ENCODE data around the gene OPRL1. TPM values are rescaled to one million over a fixed set of nuclear protein-coding genes. Genes with fewer than 3 reads are reported as not detected.

Gene OPRL1
- polyA plus RNA-seq, 1 of the 3 experiments (the other 2 are of a cell fraction) = 1.8 TPM

DNA sequence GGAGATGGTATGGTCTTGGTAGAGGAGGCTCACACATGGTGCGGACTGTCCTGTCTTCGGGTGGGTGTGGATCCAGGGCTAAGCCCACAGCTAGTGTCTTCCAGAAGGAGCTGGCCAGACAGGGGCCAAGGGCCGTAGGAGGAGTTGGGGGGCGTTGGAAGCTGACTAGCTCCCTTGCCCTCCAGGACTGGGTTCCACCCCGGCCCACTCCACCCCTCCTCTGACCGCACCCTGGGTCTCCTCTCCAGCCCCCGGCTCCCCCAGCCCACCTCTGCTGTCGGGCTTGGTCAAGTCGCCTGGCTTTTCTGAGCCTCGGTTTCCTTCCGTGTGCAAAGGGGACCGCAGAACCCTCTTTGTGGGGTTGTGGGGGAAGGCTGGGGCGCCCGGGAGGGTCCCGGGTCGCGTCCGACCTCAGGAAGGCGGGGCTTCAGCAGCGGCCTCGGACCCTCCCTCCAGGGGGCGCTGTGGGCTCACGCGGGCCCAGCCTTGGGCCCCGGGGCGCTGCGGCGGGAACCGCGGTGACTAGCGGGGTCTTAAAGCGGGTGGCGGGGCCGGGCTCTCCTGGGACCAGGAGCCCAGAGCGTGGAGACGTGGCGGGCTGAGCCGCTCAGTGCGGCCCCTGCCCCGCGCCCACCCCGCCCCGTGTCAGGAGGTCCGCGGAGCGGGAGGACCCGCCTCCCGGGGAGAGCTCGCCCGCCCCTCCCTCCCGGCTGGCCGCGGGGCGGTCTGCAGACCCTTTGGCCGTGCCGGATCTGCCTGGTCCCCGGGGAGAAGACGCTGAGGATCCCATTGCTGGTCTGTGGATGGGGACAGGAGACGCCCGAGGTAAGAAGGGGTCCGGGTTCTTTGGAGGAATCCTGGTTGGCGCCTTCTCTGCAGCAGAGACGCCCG is 22.1 kb downstream of the OPRL1 start:
- no peaks in the 10 kb centered on the region for H3K79me2 ChIP-seq (ENCODE audit: insufficient read depth)
- no peaks in the 10 kb centered on the region for H3K36me3 ChIP-seq (replicated peaks in 1 of 2; ENCODE audit: control insufficient read depth in 1 of 2, insufficient read depth in 2 of 2, low read length in 1 of 2)
- POLR2A ChIA-PET = no interaction called here
- no peaks in the 10 kb centered on the region for H3K9me3 ChIP-seq
- WGBS (ENCODE audit: low lambda C conversion rate) = 43% methylated on average over 5 of the region's 64 CpGs
- H3K27ac ChIP-seq (ENCODE audit: low read depth in 2 of 2, low read length in 1 of 2) = no peak overlapping the region
- H3F3A ChIP-seq (replicated peaks; ENCODE audit: insufficient read depth) = no peaks in the 10 kb centered on the region
- CTCF ChIA-PET = interaction anchor here (0.5 to 2.6 kb wide), 26 partner anchors 8 to 166 kb away, joined by 3 to 32 read pairs (median 4); partner anchors contain the start of genes LKAAEAR1, OPRL1, PCMTD2 and PRPF6
- H3K9ac ChIP-seq = no peak overlapping the region
- TF ChIP-seq SMC3 (IDR thresholded peaks at IDR 0.05; ENCODE audit: low read depth, low read length) = peak; percentile 28; the same call in 1 of the 2 replicates
- TF ChIP-seq GABPA (IDR thresholded peaks at IDR 0.05; ENCODE audit: low read depth) = no peak
- TF ChIP-seq, protein P1, sequence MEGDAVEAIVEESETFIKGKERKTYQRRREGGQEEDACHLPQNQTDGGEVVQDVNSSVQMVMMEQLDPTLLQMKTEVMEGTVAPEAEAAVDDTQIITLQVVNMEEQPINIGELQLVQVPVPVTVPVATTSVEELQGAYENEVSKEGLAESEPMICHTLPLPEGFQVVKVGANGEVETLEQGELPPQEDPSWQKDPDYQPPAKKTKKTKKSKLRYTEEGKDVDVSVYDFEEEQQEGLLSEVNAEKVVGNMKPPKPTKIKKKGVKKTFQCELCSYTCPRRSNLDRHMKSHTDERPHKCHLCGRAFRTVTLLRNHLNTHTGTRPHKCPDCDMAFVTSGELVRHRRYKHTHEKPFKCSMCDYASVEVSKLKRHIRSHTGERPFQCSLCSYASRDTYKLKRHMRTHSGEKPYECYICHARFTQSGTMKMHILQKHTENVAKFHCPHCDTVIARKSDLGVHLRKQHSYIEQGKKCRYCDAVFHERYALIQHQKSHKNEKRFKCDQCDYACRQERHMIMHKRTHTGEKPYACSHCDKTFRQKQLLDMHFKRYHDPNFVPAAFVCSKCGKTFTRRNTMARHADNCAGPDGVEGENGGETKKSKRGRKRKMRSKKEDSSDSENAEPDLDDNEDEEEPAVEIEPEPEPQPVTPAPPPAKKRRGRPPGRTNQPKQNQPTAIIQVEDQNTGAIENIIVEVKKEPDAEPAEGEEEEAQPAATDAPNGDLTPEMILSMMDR (IDR thresholded peaks at IDR 0.05) = peak; percentile 61
- TF ChIP-seq EZH2phosphoT487 (IDR thresholded peaks at IDR 0.05; ENCODE audit: borderline replicate concordance, low read depth) = no peak
- no peak for TF ChIP-seq FOXM1 (IDR thresholded peaks at IDR 0.05; ENCODE audit: low read depth)
- TF ChIP-seq RAD21 (IDR thresholded peaks at IDR 0.05; ENCODE audit: low read length) = peak; percentile 51
- peak overlapping the region; percentile 27 to 46 for H3K4me3 ChIP-seq (ENCODE audit: low read depth in 2 of 2, low read length in 1 of 2)
- no peaks in the 10 kb centered on the region; the same call in 1 of the 2 replicates for H3K27me3 ChIP-seq (ENCODE audit: insufficient read depth)
- H2AFZ ChIP-seq (ENCODE audit: low read depth) = no peak overlapping the region
- no peaks in the 10 kb centered on the region for H3K9me2 ChIP-seq
- H3K4me2 ChIP-seq = peak overlapping the region; percentile 37
- no peaks in the 10 kb centered on the region for H4K20me1 ChIP-seq (ENCODE audit: insufficient read depth)
- peak; percentile 94 for DNase-seq
- H3K4me1 ChIP-seq (ENCODE audit: control insufficient read depth in 1 of 2, insufficient read depth in 2 of 2, low read depth in 1 of 2, low read length in 1 of 2) = peaks cover 0 to 2% of the 10 kb centered on the region in 2 experiments; a peak in 1 of 4 replicates

DNA sequence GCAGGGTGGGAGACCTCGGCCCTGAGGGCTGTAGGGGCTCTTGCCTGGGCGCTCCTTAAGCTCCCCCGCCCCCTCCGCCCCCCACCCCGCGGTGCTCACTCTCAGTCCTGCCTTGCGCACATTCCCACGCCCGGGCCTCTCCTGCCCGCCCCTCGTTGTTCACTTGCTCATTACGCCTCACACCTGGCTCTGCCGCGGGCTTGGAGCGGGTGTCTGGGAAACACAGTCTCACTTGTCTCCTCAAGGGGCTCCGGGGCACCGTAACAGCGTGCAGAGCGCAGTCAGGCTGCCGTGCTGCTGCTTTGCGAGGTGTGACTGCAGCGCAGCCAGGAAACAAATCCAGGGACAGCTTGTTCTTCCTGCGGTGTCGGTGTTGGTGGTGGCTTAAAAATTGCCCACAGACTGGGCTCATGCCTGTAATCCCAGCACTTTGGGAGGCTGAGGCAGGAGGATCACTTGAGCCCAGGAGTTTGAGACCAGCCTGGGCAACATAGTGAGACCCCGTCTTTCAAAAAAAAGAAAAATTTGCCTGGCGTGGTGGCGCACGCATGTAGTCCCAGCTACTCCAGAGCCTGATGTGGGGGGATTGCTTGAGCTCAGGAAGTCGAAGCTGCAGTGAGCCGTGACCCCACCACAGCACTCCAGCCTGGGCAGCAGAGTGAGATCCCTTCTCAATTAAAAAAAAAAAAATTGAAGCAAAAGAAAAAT is 22.9 kb downstream of the OPRL1 start:
- H3K4me2 ChIP-seq = no peak overlapping the region
- WGBS (ENCODE audit: low lambda C conversion rate) = 79% methylated on average over 22 of the region's 30 CpGs
- no peaks in the 10 kb centered on the region for H3K79me2 ChIP-seq (ENCODE audit: insufficient read depth)
- peak overlapping the region in 1 of 2 experiments; percentile 27; a peak in 1 of 4 replicates for H3K4me3 ChIP-seq (ENCODE audit: low read depth in 2 of 2, low read length in 1 of 2)
- CTCF ChIA-PET = interaction anchor here (0.5 to 2.6 kb wide), 14 partner anchors 9 to 165 kb away, joined by 3 to 32 read pairs (median 4); partner anchors contain the start of genes LKAAEAR1 and PRPF6
- no peaks in the 10 kb centered on the region for H4K20me1 ChIP-seq (ENCODE audit: insufficient read depth)
- H3K9me2 ChIP-seq = no peaks in the 10 kb centered on the region
- H3K9me3 ChIP-seq = no peaks in the 10 kb centered on the region
- TF ChIP-seq NFIC (IDR thresholded peaks at IDR 0.05; ENCODE audit: borderline replicate concordance) (no peak), EP300 (IDR thresholded peaks at IDR 0.05; ENCODE audit: borderline replicate concordance in 1 of 2, low read depth in 1 of 2, low read length in 1 of 2) (no peak), CHD2 (IDR thresholded peaks at IDR 0.05; ENCODE audit: low read length, partially characterized antibody) (no peak), EZH2phosphoT487 (IDR thresholded peaks at IDR 0.05; ENCODE audit: borderline replicate concordance, low read depth) (no peak), POLR2AphosphoS5 (IDR thresholded peaks at IDR 0.05; ENCODE audit: low read depth, low read length) (no peak), TAF1 (IDR thresholded peaks at IDR 0.05; ENCODE audit: borderline replicate concordance, low read depth, low read length) (no peak), ELF1 (IDR thresholded peaks at IDR 0.05) (no peak)
- TF ChIP-seq, protein P2, sequence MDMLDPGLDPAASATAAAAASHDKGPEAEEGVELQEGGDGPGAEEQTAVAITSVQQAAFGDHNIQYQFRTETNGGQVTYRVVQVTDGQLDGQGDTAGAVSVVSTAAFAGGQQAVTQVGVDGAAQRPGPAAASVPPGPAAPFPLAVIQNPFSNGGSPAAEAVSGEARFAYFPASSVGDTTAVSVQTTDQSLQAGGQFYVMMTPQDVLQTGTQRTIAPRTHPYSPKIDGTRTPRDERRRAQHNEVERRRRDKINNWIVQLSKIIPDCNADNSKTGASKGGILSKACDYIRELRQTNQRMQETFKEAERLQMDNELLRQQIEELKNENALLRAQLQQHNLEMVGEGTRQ (IDR thresholded peaks at IDR 0.05; ENCODE audit: borderline replicate concordance, low read depth, low read length) = no peak
- no peaks in the 10 kb centered on the region for H3F3A ChIP-seq (replicated peaks; ENCODE audit: insufficient read depth)
- no peak overlapping the region for H3K9ac ChIP-seq
- H3K27ac ChIP-seq (ENCODE audit: low read depth in 2 of 2, low read length in 1 of 2) = no peak overlapping the region
- no peak overlapping the region for H2AFZ ChIP-seq (ENCODE audit: low read depth)
- H3K4me1 ChIP-seq (ENCODE audit: control insufficient read depth in 1 of 2, insufficient read depth in 2 of 2, low read depth in 1 of 2, low read length in 1 of 2) = peaks cover 0 to 2% of the 10 kb centered on the region in 2 experiments; a peak in 1 of 4 replicates
- no peaks in the 10 kb centered on the region; the same call in 1 of the 2 replicates for H3K27me3 ChIP-seq (ENCODE audit: insufficient read depth)
- no peaks in the 10 kb centered on the region for H3K36me3 ChIP-seq (replicated peaks in 1 of 2; ENCODE audit: control insufficient read depth in 1 of 2, insufficient read depth in 2 of 2, low read length in 1 of 2)
- POLR2A ChIA-PET = no interaction called here
- no peak for DNase-seq
